WERI-Rb-1 (cell line): ENCODE data around the gene IL36RN.
"Not testable (repeated sequence)": the region's sequence is repeated elsewhere in the genome, so short reads cannot be mapped to it uniquely, and the experiment has no call there.

Experiments
- DNase-seq: peaks from one replicate; pipeline ENCODE4 v3.0.0-alpha.2; 2020
- H3K27ac ChIP-seq: fragments of 250-450 bp; sonication (Bioruptor Pico); 2 replicates; pipeline ENCODE4 v1.5.1; 2020; ENCODE audit warnings: mild to moderate bottlenecking, moderate library complexity
- H3K27me3 ChIP-seq: fragments of 250-450 bp; sonication (Bioruptor Pico); 2 replicates; pipeline ENCODE4 v1.5.1; 2021; ENCODE audit warnings: mild to moderate bottlenecking, low read depth, moderate library complexity; ENCODE audit not compliant: insufficient read depth, severe bottlenecking
- H3K36me3 ChIP-seq: fragments of 250-450 bp; sonication (Bioruptor Pico); 2 replicates; pipeline ENCODE4 v1.5.1; 2020; ENCODE audit warnings: mild to moderate bottlenecking, moderate library complexity
- H3K4me3 ChIP-seq: 2 replicates; pipeline ENCODE4 v1.5.1; 2011; ENCODE audit warnings: low read depth, mild to moderate bottlenecking, control low read depth, low read length
- H3K9me3 ChIP-seq: fragments of 250-450 bp; sonication (Bioruptor Pico); 2 replicates; pipeline ENCODE4 v1.5.1; 2021; ENCODE audit warnings: mild to moderate bottlenecking, moderate library complexity; ENCODE audit not compliant: severe bottlenecking
- CTCF ChIP-seq: IDR thresholded peaks from 2 replicates; pipeline ENCODE4 v1.5.1; 2011; ENCODE audit warnings: low read depth, mild to moderate bottlenecking, control low read depth, inconsistent platforms, low read length

Gene IL36RN

GRCh38 chr2:113088213-113088992 lies 29.4 kb downstream of the IL36RN start:
- Histone ChIP-seq H3K36me3 (no peaks in the 10 kb centered on the region), H3K4me3 (no peak overlapping the region), H3K9me3 (no peaks in the 10 kb centered on the region), H3K27ac (no peak overlapping the region), H3K27me3 (no peaks in the 10 kb centered on the region)
- no peak for DNase-seq
- TF ChIP-seq CTCF, result no peak

GRCh38 chr2:113089916-113090315 lies 30.9 kb downstream of the IL36RN start:
- Histone ChIP-seq H3K9me3 (peaks cover 5% of the 10 kb centered on the region), H3K36me3 (no peaks in the 10 kb centered on the region), H3K4me3 (no peak overlapping the region), H3K27ac (no peak overlapping the region), H3K27me3 (no peaks in the 10 kb centered on the region)
- no peak for DNase-seq
- TF ChIP-seq CTCF, result no peak

GRCh38 chr2:113091231-113091896 lies 32.4 kb downstream of the IL36RN start:
- Histone ChIP-seq H3K36me3 (no peaks in the 10 kb centered on the region), H3K9me3 (peaks cover 11% of the 10 kb centered on the region), H3K27me3 (no peaks in the 10 kb centered on the region), H3K4me3 (no peak overlapping the region), H3K27ac (no peak overlapping the region)
- DNase-seq, result no peak
- no peak for TF ChIP-seq CTCF

- no peak for TF ChIP-seq CTCF
- no peaks in the 10 kb centered on the region for H3K27me3 ChIP-seq
- H3K27ac ChIP-seq, result no peak overlapping the region
- no peak overlapping the region for H3K4me3 ChIP-seq
- no peak for DNase-seq
- H3K36me3 ChIP-seq, result no peaks in the 10 kb centered on the region
- peaks cover 19% of the 10 kb centered on the region for H3K9me3 ChIP-seq
These were observed 34.0 kb downstream of the IL36RN start for GRCh38 chr2:113092864-113093612.

- no peaks in the 10 kb centered on the region for H3K36me3 ChIP-seq
- H3K4me3 ChIP-seq, result no peak overlapping the region
- H3K27ac ChIP-seq, result no peak overlapping the region
- no peak for DNase-seq
- H3K27me3 ChIP-seq, result no peaks in the 10 kb centered on the region
- peaks cover 20% of the 10 kb centered on the region for H3K9me3 ChIP-seq
- TF ChIP-seq CTCF, result no peak
These were observed 34.6 kb downstream of the IL36RN start for GRCh38 chr2:113093613-113093977.

- H3K4me3 ChIP-seq, H3K27me3 ChIP-seq, DNase-seq, H3K36me3 ChIP-seq, H3K27ac ChIP-seq: not testable (repeated sequence)
- peaks cover 20% of the 10 kb centered on the region for H3K9me3 ChIP-seq
These were observed 37.3 kb downstream of the IL36RN start for GRCh38 chr2:113096306-113096705.

- peaks cover 21% of the 10 kb centered on the region for H3K9me3 ChIP-seq
- DNase-seq, H3K27me3 ChIP-seq, H3K36me3 ChIP-seq, H3K4me3 ChIP-seq, H3K27ac ChIP-seq: not testable (repeated sequence)
These were observed 38.0 kb downstream of the IL36RN start for GRCh38 chr2:113096842-113097618.
